Measurements from ENCODE around the gene PIK3C3.
"Not testable (repeated sequence)": the region's sequence is repeated elsewhere in the genome, so short reads cannot be mapped to it uniquely, and the experiment has no call there.

PIK3C3 gene

DNA sequence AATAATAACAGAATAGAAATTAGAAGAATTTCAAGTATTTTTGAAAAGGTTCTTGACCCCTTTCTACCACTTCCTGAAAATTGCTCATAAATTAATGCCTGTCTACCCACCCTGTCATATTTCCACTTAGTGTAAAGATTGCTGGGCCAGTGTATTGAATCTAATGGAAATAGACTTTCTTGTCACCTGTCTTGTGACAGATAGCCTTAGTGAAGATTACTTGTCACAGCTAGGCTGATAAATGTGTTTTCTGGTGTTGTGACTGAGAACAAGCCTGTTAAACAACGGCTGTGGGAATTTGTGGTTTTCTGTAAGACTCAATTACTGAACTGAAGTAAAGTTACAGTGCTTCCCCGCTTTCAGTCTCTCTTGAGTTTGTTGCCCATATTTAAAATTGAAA, 37.0 kb downstream of the PIK3C3 start:
- Histone ChIP-seq H3K36me3 (ENCODE audit: control insufficient read depth, insufficient read depth, low read length) (peaks cover 22% of the 10 kb centered on the region), H3K27ac (ENCODE audit: low read depth, low read length) (no peak overlapping the region), H3K4me1 (ENCODE audit: control insufficient read depth, insufficient read depth, low read length) (peaks cover 6% of the 10 kb centered on the region; the same call in 1 of the 2 replicates), H3K4me3 (ENCODE audit: low read depth, low read length) (no peak overlapping the region), H3K27me3 (ENCODE audit: control insufficient read depth, insufficient read depth, low read length) (no peaks in the 10 kb centered on the region), H3K9ac (ENCODE audit: low read length) (no peak overlapping the region), H3K9me3 (ENCODE audit: control insufficient read depth, insufficient read depth, low read depth, low read length) (no peaks in the 10 kb centered on the region)

DNA sequence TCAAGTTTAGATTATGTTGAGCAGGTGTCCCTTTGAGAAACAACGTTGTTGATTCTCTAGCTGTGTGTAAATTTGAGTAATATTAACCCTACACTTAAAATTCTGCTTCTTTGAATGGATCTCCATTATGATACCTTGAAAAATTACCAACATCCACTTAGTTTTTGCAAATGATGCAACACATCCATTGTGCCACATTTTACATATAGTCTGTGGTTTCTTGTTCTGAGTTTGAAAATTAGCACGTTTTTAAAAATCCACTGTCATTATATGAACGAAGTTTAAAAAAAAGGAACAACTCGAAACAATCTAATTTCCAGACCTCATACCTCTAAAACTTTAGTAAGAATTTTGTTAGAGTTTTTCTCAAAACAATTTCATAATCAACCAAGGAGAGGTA, 37.7 kb downstream of the PIK3C3 start:
- Histone ChIP-seq H3K27ac (ENCODE audit: low read depth, low read length) (no peak overlapping the region), H3K36me3 (ENCODE audit: control insufficient read depth, insufficient read depth, low read length) (peaks cover 27% of the 10 kb centered on the region), H3K4me1 (ENCODE audit: control insufficient read depth, insufficient read depth, low read length) (peaks cover 8% of the 10 kb centered on the region; the same call in 1 of the 2 replicates), H3K27me3 (ENCODE audit: control insufficient read depth, insufficient read depth, low read length) (no peaks in the 10 kb centered on the region), H3K9ac (ENCODE audit: low read length) (no peak overlapping the region), H3K9me3 (ENCODE audit: control insufficient read depth, insufficient read depth, low read depth, low read length) (no peaks in the 10 kb centered on the region), H3K4me3 (ENCODE audit: low read depth, low read length) (no peak overlapping the region)

DNA sequence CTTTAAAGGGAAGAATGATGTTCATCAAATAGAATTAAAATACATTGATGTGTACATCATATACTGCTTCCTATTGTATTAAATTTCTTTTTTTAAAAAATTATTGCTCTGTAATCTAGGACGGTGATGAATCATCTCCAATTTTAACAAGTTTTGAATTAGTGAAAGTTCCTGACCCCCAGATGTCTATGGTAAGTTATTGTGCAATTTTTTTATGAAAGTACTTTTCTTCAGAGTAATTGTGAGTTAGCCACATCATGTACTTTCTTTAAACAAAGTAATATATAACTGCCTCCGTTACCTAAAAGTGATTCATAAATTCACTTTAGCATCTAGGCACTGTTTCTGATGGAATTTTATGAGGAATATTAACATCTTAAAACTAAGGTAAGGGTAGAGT, 38.1 kb downstream of the PIK3C3 start:
- H3K9me3 ChIP-seq (ENCODE audit: control insufficient read depth, insufficient read depth, low read depth, low read length) = no peaks in the 10 kb centered on the region
- H3K4me1 ChIP-seq (ENCODE audit: control insufficient read depth, insufficient read depth, low read length) = peaks cover 8% of the 10 kb centered on the region; the same call in 1 of the 2 replicates
- no peak overlapping the region for H3K9ac ChIP-seq (ENCODE audit: low read length)
- peaks cover 31% of the 10 kb centered on the region for H3K36me3 ChIP-seq (ENCODE audit: control insufficient read depth, insufficient read depth, low read length)
- H3K27ac ChIP-seq (ENCODE audit: low read depth, low read length) = no peak overlapping the region
- H3K27me3 ChIP-seq (ENCODE audit: control insufficient read depth, insufficient read depth, low read length) = no peaks in the 10 kb centered on the region
- H3K4me3 ChIP-seq (ENCODE audit: low read depth, low read length) = no peak overlapping the region

DNA sequence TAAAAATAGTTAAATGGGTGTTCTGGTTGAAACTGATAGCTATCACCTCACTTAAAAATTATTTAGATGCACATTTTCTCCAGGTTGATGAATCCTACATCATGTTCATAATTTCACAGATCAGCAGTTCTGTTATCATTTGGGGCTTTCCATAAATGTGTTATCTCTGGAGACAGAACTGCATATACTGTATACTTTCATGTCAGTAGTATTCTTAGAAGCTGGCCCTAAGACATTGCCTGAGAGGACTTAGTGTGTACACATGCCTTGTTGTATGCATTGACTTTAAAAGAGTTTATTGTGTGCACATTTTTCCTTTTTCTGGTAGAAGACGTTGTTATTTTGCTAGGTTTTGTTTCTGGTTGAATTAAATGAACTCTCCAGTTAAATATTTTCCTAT, 41.0 kb downstream of the PIK3C3 start:
- Histone ChIP-seq H3K36me3 (ENCODE audit: control insufficient read depth, insufficient read depth, low read length) (peaks cover 50% of the 10 kb centered on the region), H3K9ac (ENCODE audit: low read length) (no peak overlapping the region), H3K27ac (ENCODE audit: low read depth, low read length) (no peak overlapping the region), H3K4me1 (ENCODE audit: control insufficient read depth, insufficient read depth, low read length) (peaks cover 8% of the 10 kb centered on the region; the same call in 1 of the 2 replicates), H3K4me3 (ENCODE audit: low read depth, low read length) (no peak overlapping the region), H3K27me3 (ENCODE audit: control insufficient read depth, insufficient read depth, low read length) (no peaks in the 10 kb centered on the region), H3K9me3 (ENCODE audit: control insufficient read depth, insufficient read depth, low read depth, low read length) (no peaks in the 10 kb centered on the region)

DNA sequence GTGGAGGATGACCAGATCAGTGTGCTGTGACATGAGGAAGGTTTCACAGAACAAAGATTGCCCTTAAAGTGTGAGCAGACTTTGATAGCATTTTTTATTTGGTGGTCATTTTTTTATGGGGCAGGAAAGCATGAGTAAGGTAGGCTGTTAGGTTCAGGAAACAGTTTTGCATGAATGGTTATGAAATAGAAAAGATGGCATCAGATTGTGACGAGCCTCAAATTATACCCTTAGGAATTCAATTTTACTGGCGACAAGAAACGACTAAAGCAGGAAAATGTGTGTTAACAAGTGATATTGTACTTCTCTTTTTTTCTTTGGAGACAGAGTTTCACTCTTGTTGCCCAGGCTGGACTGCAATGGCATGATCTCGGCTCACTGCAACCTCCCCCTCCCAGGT, 44.7 kb downstream of the PIK3C3 start:
- no peaks in the 10 kb centered on the region for H3K9me3 ChIP-seq (ENCODE audit: control insufficient read depth, insufficient read depth, low read depth, low read length)
- H3K27ac ChIP-seq (ENCODE audit: low read depth, low read length) = no peak overlapping the region
- no peak overlapping the region for H3K4me3 ChIP-seq (ENCODE audit: low read depth, low read length)
- H3K4me1 ChIP-seq (ENCODE audit: control insufficient read depth, insufficient read depth, low read length) = peaks cover 8% of the 10 kb centered on the region; the same call in 1 of the 2 replicates
- no peak overlapping the region for H3K9ac ChIP-seq (ENCODE audit: low read length)
- no peaks in the 10 kb centered on the region for H3K27me3 ChIP-seq (ENCODE audit: control insufficient read depth, insufficient read depth, low read length)
- peaks cover 64% of the 10 kb centered on the region for H3K36me3 ChIP-seq (ENCODE audit: control insufficient read depth, insufficient read depth, low read length)

DNA sequence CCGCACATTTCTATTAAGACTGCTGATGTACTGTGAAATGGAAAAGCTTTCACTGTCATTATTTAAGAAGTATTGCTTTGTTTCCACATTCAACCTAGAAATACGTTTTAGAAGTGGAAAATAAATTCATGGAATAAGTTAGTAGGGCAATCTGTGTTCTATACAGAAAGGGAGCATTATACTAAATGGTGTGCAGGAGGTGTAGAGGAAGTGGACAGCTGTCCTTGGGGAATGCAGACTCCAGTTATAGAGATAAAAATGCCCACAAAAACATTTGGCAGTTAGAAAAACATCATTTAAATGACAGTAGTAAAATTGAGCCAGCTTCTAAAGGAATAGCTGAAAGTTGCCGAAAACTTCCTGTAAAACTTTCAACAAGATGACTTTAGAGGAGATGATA, 46.8 kb downstream of the PIK3C3 start:
- Histone ChIP-seq H3K27me3 (ENCODE audit: control insufficient read depth, insufficient read depth, low read length) (no peaks in the 10 kb centered on the region), H3K36me3 (ENCODE audit: control insufficient read depth, insufficient read depth, low read length) (peaks cover 72% of the 10 kb centered on the region), H3K9ac (ENCODE audit: low read length) (no peak overlapping the region), H3K9me3 (ENCODE audit: control insufficient read depth, insufficient read depth, low read depth, low read length) (no peaks in the 10 kb centered on the region), H3K4me3 (ENCODE audit: low read depth, low read length) (no peak overlapping the region), H3K4me1 (ENCODE audit: control insufficient read depth, insufficient read depth, low read length) (peaks cover 5% of the 10 kb centered on the region; the same call in 1 of the 2 replicates), H3K27ac (ENCODE audit: low read depth, low read length) (no peak overlapping the region)

DNA sequence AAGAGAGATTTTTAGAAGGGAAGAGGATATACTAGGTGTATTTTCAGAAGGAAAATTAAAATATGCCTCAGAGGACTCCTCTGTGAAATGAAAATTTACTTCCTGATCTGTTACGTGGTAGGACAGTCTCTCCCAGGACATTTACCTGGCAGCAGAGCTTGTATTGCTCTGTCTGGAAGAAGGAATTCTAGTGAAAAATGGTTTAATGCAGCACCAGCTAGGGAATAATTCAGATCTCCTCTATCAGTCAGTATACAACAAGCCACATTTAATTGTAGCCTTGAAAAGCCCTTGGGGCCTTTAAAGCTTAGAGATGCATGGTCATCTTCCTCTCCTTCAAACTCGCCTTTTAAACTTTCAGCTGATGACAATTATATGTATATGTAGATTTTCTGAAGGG, 49.6 kb downstream of the PIK3C3 start:
- H3K9me3 ChIP-seq (ENCODE audit: control insufficient read depth, insufficient read depth, low read depth, low read length) = no peaks in the 10 kb centered on the region
- no peak overlapping the region for H3K27ac ChIP-seq (ENCODE audit: low read depth, low read length)
- H3K36me3 ChIP-seq (ENCODE audit: control insufficient read depth, insufficient read depth, low read length) = peaks cover 52% of the 10 kb centered on the region
- no peak overlapping the region for H3K9ac ChIP-seq (ENCODE audit: low read length)
- no peak overlapping the region for H3K4me3 ChIP-seq (ENCODE audit: low read depth, low read length)
- no peaks in the 10 kb centered on the region for H3K27me3 ChIP-seq (ENCODE audit: control insufficient read depth, insufficient read depth, low read length)
- H3K4me1 ChIP-seq (ENCODE audit: control insufficient read depth, insufficient read depth, low read length) = no peaks in the 10 kb centered on the region

DNA sequence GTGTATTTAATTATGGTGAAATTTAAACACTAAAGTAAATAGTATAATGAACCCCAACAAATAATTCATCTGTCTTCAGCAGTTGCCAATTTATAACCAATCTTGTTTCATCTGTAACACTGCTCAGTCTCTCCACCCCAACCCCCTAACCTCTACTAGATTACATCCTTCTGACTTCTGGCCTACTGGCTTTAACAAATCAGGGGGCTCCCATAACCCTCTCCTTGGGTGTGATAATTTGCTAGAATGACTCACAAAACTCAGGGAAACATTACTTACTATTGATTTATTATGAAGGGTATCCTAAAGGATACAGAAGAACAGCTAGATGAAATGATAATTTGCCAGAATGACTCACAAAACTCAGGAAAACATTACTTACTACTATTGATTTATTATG, 50.7 kb downstream of the PIK3C3 start:
- no peak overlapping the region for H3K4me3 ChIP-seq (ENCODE audit: low read depth, low read length)
- no peaks in the 10 kb centered on the region for H3K27me3 ChIP-seq (ENCODE audit: control insufficient read depth, insufficient read depth, low read length)
- no peaks in the 10 kb centered on the region for H3K9me3 ChIP-seq (ENCODE audit: control insufficient read depth, insufficient read depth, low read depth, low read length)
- no peak overlapping the region for H3K27ac ChIP-seq (ENCODE audit: low read depth, low read length)
- H3K36me3 ChIP-seq (ENCODE audit: control insufficient read depth, insufficient read depth, low read length) = peaks cover 47% of the 10 kb centered on the region
- H3K9ac ChIP-seq (ENCODE audit: low read length) = no peak overlapping the region
- no peaks in the 10 kb centered on the region for H3K4me1 ChIP-seq (ENCODE audit: control insufficient read depth, insufficient read depth, low read length)

DNA sequence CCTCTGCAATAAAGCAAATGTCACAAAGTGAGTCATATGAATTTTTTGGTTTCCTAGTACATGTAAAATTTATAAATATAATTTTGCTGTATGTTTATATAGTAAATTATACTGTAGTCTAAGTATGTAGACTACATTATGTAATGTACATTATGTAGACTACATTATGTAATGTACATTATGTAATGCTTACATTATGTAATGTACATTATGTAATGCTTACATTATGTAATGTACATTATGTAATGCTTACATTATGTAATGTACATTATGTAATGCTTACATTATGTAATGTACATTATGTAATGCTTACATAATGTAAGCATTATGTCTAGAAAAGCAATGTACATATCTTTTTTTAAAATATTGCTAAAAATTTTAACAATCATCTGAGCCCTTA, 54.4 kb downstream of the PIK3C3 start:
- H3K27me3 ChIP-seq (ENCODE audit: control insufficient read depth, insufficient read depth, low read length); H3K9me3 ChIP-seq (ENCODE audit: control insufficient read depth, insufficient read depth, low read depth, low read length); H3K27ac ChIP-seq (ENCODE audit: low read depth, low read length); H3K9ac ChIP-seq (ENCODE audit: low read length); H3K4me1 ChIP-seq (ENCODE audit: control insufficient read depth, insufficient read depth, low read length); H3K4me3 ChIP-seq (ENCODE audit: low read depth, low read length): not testable (repeated sequence)
- H3K36me3 ChIP-seq (ENCODE audit: control insufficient read depth, insufficient read depth, low read length) = peaks cover 42% of the 10 kb centered on the region

DNA sequence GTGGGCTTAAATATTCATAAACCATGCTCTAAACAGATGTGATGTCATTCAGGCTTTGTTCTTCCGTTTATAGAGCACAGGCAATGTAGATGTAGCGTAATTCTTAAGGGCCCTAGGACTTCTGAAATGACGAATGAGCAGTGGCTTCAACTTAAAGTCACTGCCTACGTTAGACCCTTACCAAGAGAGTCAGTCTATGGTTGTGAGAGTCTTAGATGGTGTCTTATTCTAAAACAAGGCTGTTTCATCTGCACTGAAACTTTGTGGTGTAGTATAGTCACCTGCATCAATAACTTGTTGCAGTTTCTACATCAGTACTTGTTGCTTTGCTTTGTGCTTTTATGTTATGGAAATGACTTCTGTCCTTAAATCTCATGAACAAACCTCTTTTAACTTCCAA, 56.0 kb downstream of the PIK3C3 start:
- Histone ChIP-seq H3K27me3 (ENCODE audit: control insufficient read depth, insufficient read depth, low read length) (no peaks in the 10 kb centered on the region), H3K4me3 (ENCODE audit: low read depth, low read length) (no peak overlapping the region), H3K36me3 (ENCODE audit: control insufficient read depth, insufficient read depth, low read length) (peaks cover 35% of the 10 kb centered on the region), H3K9ac (ENCODE audit: low read length) (no peak overlapping the region), H3K9me3 (ENCODE audit: control insufficient read depth, insufficient read depth, low read depth, low read length) (no peaks in the 10 kb centered on the region), H3K27ac (ENCODE audit: low read depth, low read length) (no peak overlapping the region), H3K4me1 (ENCODE audit: control insufficient read depth, insufficient read depth, low read length) (no peaks in the 10 kb centered on the region)

DNA sequence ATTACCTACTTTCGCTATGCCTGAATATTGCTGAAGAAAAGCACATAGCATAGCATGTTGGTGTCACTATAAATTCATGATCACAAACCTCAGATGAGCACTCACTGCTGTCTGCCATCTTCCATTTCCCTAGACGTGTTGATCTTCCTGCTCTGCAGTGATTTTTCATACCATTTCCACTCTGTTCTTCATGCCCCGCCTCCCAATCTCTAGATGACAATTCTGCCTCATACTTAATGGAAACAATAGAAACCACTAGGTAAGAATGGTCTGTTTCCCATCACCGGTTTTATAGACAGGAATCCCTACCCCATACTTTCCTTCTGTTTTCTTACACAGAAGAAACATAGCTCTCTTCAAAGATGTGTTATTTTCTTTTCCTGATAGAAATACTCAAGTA, 63.8 kb downstream of the PIK3C3 start:
- Histone ChIP-seq H3K4me1 (ENCODE audit: control insufficient read depth, insufficient read depth, low read length) (no peaks in the 10 kb centered on the region), H3K9ac (ENCODE audit: low read length) (no peak overlapping the region), H3K27me3 (ENCODE audit: control insufficient read depth, insufficient read depth, low read length) (no peaks in the 10 kb centered on the region), H3K9me3 (ENCODE audit: control insufficient read depth, insufficient read depth, low read depth, low read length) (no peaks in the 10 kb centered on the region), H3K27ac (ENCODE audit: low read depth, low read length) (no peak overlapping the region), H3K4me3 (ENCODE audit: low read depth, low read length) (no peak overlapping the region), H3K36me3 (ENCODE audit: control insufficient read depth, insufficient read depth, low read length) (peaks cover 34% of the 10 kb centered on the region)

DNA sequence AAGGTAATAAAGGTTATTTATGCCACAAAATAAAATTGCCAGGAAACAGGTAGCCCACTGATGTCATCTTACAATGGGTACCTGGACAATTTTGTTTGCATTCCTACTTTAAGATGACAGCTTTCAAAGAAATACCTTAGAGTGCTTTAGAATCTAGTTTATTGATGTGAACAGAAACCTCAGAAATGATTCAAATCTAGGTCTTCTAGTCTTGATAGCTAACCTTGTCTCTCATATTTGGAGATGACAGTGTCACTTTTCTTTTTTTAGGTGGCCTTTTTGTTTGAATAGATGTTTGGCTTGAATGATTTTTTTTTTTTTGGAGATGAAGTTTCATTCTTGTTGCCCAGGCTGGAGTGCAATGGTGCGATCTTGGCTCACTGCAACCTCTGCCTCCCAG, 69.1 kb downstream of the PIK3C3 start:
- H3K36me3 ChIP-seq (ENCODE audit: control insufficient read depth, insufficient read depth, low read length) = peaks cover 24% of the 10 kb centered on the region
- no peaks in the 10 kb centered on the region for H3K9me3 ChIP-seq (ENCODE audit: control insufficient read depth, insufficient read depth, low read depth, low read length)
- no peak overlapping the region for H3K27ac ChIP-seq (ENCODE audit: low read depth, low read length)
- H3K9ac ChIP-seq (ENCODE audit: low read length) = no peak overlapping the region
- no peaks in the 10 kb centered on the region for H3K4me1 ChIP-seq (ENCODE audit: control insufficient read depth, insufficient read depth, low read length)
- no peak overlapping the region for H3K4me3 ChIP-seq (ENCODE audit: low read depth, low read length)
- no peaks in the 10 kb centered on the region for H3K27me3 ChIP-seq (ENCODE audit: control insufficient read depth, insufficient read depth, low read length)
